Astrocyte (in vitro differentiated cells and primary cell): Measurements from ENCODE around the gene BAHCC1. TPM values are rescaled to one million over a fixed set of nuclear protein-coding genes. Genes with fewer than 3 reads are reported as not detected.

ENCODE experiments used
- DNase-seq: peaks from one replicate; pipeline ENCODE4 v3.0.0-alpha.2; 2010; ENCODE audit warnings: low read depth
- FAIRE-seq: peaks from 2 replicates; lab custom pipeline; 2011; peaks lifted over from hg19 to GRCh38; lab: Jason Lieb, UNC
- H2AFZ ChIP-seq: 2 replicates; pipeline ENCODE4 v1.6.0; 2012; ENCODE audit warnings: low read depth, low read length, inconsistent platforms
- H3K27ac ChIP-seq: 2 replicates; pipeline ENCODE4 v1.5.1; 2011; ENCODE audit warnings: low read depth, low read length, inconsistent platforms
- H3K27me3 ChIP-seq: 2 replicates; pipeline ENCODE4 v1.6.0; 2011; ENCODE audit warnings: low read length, inconsistent platforms; ENCODE audit not compliant: insufficient read depth
- H3K36me3 ChIP-seq: 2 replicates; pipeline ENCODE4 v1.5.1; 2011; ENCODE audit warnings: low read length, inconsistent platforms; ENCODE audit not compliant: insufficient read depth
- H3K4me1 ChIP-seq: 2 replicates; pipeline ENCODE4 v1.5.1; 2011; ENCODE audit warnings: low read length, inconsistent platforms; ENCODE audit not compliant: insufficient read depth
- H3K4me2 ChIP-seq: 2 replicates; pipeline ENCODE4 v1.6.0; 2012; ENCODE audit warnings: low read length, inconsistent platforms
- H3K4me3 ChIP-seq: 2 replicates; pipeline ENCODE4 v1.5.1; 2011; ENCODE audit warnings: low read depth, mild to moderate bottlenecking, low read length, inconsistent platforms; ENCODE audit not compliant: insufficient read depth
- H3K79me2 ChIP-seq: 2 replicates; pipeline ENCODE4 v1.6.0; 2012; ENCODE audit warnings: mild to moderate bottlenecking, low read length, inconsistent platforms; ENCODE audit not compliant: insufficient read depth
- H3K9ac ChIP-seq: 2 replicates; pipeline ENCODE4 v1.6.0; 2012; ENCODE audit warnings: mild to moderate bottlenecking, low read length, inconsistent platforms
- H3K9me3 ChIP-seq: 2 replicates; pipeline ENCODE4 v1.5.1; 2012; ENCODE audit warnings: low read depth, mild to moderate bottlenecking, low read length, inconsistent platforms; ENCODE audit not compliant: insufficient read depth
- H4K20me1 ChIP-seq: 2 replicates; pipeline ENCODE4 v1.6.0; 2012; ENCODE audit warnings: low read length, inconsistent platforms; ENCODE audit not compliant: insufficient read depth
- H3K27ac Mint-ChIP-seq: one replicate; pipeline ENCODE4 v1.8.0; 2021; ENCODE audit warnings: mild to moderate bottlenecking, mixed read lengths; ENCODE audit not compliant: unreplicated experiment
- H3K27me3 Mint-ChIP-seq: one replicate; pipeline ENCODE4 v1.8.0; 2021; ENCODE audit warnings: low read depth, mixed read lengths; ENCODE audit not compliant: unreplicated experiment
- H3K36me3 Mint-ChIP-seq: one replicate; pipeline ENCODE4 v1.8.0; 2021; ENCODE audit warnings: low read depth, mixed read lengths; ENCODE audit not compliant: unreplicated experiment
- H3K4me1 Mint-ChIP-seq: one replicate; pipeline ENCODE4 v1.8.0; 2021; ENCODE audit warnings: low read depth, mixed read lengths; ENCODE audit not compliant: unreplicated experiment
- H3K4me3 Mint-ChIP-seq: one replicate; pipeline ENCODE4 v1.8.0; 2021; ENCODE audit warnings: mild to moderate bottlenecking, moderate library complexity, mixed read lengths; ENCODE audit not compliant: unreplicated experiment
- H3K9me3 Mint-ChIP-seq: one replicate; pipeline ENCODE4 v1.8.0; 2021; ENCODE audit warnings: mild to moderate bottlenecking, mixed read lengths; ENCODE audit not compliant: unreplicated experiment
- EZH2 ChIP-seq: IDR thresholded peaks from 2 replicates; pipeline ENCODE4 v1.6.1; 2012; ENCODE audit warnings: mild to moderate bottlenecking, low read length, inconsistent platforms; ENCODE audit not compliant: insufficient read depth
- total RNA-seq: library from RNA; stranded (reverse); gene quantifications from 2 replicates; pipeline ENCODE4 v1.2.1, GENCODE V29; 2021
- TF ChIP-seq, protein P1 (sequence below): IDR thresholded peaks from 2 replicates; pipeline ENCODE4 v1.5.1; 2011; ENCODE audit warnings: low read depth, mild to moderate bottlenecking, inconsistent platforms, low read length, moderate library complexity; ENCODE audit not compliant: insufficient read depth

The BAHCC1 gene
- total RNA-seq, 1 donor from 2014 or later = 18.5 TPM

DNA sequence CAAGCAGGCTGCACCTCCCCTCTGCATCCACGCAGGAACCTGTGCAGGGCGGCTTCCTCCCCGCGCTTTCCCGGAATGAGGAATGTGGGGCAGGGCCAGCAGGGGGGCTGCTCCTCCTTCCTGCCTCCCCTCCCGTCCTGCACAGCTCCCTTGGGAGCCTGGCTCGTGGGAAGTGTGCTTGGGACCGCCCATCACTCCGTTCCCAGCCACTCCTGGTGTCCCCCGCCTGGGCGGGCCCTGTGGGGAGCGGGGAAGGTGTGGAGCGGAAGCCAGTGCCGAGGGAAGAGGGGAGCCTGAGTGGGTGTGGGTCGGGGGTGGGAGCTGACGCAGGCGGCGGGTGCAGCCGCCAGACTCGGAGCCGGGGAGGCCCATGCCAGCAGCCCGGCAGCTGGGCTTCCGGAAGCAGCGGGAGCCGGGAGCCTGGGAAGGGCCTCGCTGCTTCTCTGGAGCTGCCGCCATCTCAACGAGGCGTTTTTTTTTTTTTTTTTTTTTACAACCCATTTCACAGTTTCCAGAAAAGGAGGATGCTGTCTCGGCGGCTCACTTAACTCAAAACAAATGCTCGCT, 24.1 kb downstream of the BAHCC1 start:
- peak overlapping the region; percentile 81 for H3K4me2 ChIP-seq
- H3K4me3 ChIP-seq = no peak overlapping the region
- H3K27me3 ChIP-seq = no peaks in the 10 kb centered on the region
- no peaks in the 10 kb centered on the region for H3K27me3 Mint-ChIP-seq
- TF ChIP-seq EZH2 = no peak
- TF ChIP-seq, protein P1, sequence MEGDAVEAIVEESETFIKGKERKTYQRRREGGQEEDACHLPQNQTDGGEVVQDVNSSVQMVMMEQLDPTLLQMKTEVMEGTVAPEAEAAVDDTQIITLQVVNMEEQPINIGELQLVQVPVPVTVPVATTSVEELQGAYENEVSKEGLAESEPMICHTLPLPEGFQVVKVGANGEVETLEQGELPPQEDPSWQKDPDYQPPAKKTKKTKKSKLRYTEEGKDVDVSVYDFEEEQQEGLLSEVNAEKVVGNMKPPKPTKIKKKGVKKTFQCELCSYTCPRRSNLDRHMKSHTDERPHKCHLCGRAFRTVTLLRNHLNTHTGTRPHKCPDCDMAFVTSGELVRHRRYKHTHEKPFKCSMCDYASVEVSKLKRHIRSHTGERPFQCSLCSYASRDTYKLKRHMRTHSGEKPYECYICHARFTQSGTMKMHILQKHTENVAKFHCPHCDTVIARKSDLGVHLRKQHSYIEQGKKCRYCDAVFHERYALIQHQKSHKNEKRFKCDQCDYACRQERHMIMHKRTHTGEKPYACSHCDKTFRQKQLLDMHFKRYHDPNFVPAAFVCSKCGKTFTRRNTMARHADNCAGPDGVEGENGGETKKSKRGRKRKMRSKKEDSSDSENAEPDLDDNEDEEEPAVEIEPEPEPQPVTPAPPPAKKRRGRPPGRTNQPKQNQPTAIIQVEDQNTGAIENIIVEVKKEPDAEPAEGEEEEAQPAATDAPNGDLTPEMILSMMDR = no peak
- no peaks in the 10 kb centered on the region for H3K9me3 Mint-ChIP-seq
- H4K20me1 ChIP-seq = peaks cover 9% of the 10 kb centered on the region
- H3K27ac Mint-ChIP-seq = no peak overlapping the region
- H2AFZ ChIP-seq = no peak overlapping the region
- H3K36me3 Mint-ChIP-seq = peaks cover 2% of the 10 kb centered on the region
- DNase-seq (peak; percentile 90), FAIRE-seq (no peak)
- H3K27ac ChIP-seq = peak overlapping the region; percentile 62
- H3K79me2 ChIP-seq = peaks cover 21% of the 10 kb centered on the region
- no peaks in the 10 kb centered on the region for H3K9me3 ChIP-seq
- H3K36me3 ChIP-seq = no peaks in the 10 kb centered on the region
- peaks cover 11% of the 10 kb centered on the region for H3K4me1 Mint-ChIP-seq
- H3K4me1 ChIP-seq = peaks cover 73% of the 10 kb centered on the region
- peak overlapping the region; percentile 78 for H3K9ac ChIP-seq
- no peak overlapping the region for H3K4me3 Mint-ChIP-seq

DNA sequence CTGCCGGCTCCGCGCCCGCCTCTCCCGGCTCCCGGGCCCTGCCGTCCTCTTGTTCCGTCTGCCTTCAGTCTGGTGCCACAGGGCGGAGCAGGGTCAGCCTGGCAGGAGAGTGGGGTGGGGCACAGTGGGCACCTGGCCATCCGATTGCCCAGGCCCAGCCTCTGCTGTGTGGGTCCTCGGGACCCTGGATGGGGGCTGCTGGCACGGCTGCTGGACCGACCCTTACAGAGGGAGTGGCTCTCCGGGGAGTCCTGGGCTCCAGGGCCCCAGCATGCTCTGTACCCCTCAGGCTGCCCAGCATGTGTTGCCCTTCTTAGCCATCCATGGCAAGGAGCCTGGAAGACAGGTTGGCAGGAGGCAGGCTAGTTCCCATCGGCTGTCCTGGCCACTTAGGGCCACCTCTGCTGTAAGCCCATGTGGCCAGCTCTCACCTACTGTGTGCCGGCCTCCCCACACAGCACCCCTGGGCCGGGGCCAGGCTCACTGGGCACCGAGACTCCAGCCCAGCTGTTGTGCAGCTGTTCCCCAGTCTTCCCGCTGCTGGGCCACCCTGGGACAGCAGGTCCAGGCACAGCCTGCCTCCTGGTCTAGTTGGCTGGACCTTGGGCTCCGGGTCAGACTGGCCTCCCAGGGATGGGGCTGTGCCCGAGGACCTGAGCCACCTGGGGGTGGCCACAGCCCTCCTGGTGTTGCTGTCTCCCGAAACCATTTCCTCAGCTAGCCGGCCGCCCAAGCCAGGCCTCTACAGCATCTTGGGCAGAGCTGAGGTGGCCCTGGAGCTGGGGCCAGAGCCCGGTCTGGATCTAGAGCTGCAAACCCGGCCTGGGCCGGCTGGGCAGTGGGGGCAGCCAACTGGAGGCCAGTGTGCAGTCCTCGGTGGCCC, 24.9 kb downstream of the BAHCC1 start:
- Histone ChIP-seq H3K9ac (peak overlapping the region; percentile 78), H3K4me3 (no peak overlapping the region), H2AFZ (no peak overlapping the region), H4K20me1 (peaks cover 9% of the 10 kb centered on the region), H3K4me1 (peaks cover 73% of the 10 kb centered on the region), H3K27me3 (no peaks in the 10 kb centered on the region), H3K9me3 (no peaks in the 10 kb centered on the region), H3K79me2 (peaks cover 27% of the 10 kb centered on the region), H3K27ac (peak overlapping the region; percentile 62), H3K4me2 (peak overlapping the region; percentile 81), H3K36me3 (no peaks in the 10 kb centered on the region)
- no peak overlapping the region for H3K27ac Mint-ChIP-seq
- no peak for TF ChIP-seq EZH2
- TF ChIP-seq, protein P1 = no peak
- H3K4me3 Mint-ChIP-seq = no peak overlapping the region
- no peaks in the 10 kb centered on the region for H3K27me3 Mint-ChIP-seq
- H3K9me3 Mint-ChIP-seq = no peaks in the 10 kb centered on the region
- FAIRE-seq (no peak), DNase-seq (no peak)
- peaks cover 11% of the 10 kb centered on the region for H3K4me1 Mint-ChIP-seq
- peaks cover 2% of the 10 kb centered on the region for H3K36me3 Mint-ChIP-seq
